Measurements from ENCODE around the gene FLNB.

- TF ChIP-seq JUN (IDR thresholded peaks at IDR 0.05; ENCODE audit: low read depth, low read length) (no peak), CTCF (IDR thresholded peaks at IDR 0.05; ENCODE audit: control extremely low read depth in 1 of 3, insufficient read depth in 1 of 3, low read depth in 1 of 3, low read length in 3 of 3) (no peak), POLR2AphosphoS5 (IDR thresholded peaks at IDR 0.05; ENCODE audit: low read depth, low read length) (no peak), POLR2A (IDR thresholded peaks at IDR 0.05; ENCODE audit: control extremely low read depth in 1 of 2, low read depth in 2 of 2, low read length in 2 of 2) (no peak), TAF1 (IDR thresholded peaks at IDR 0.05; ENCODE audit: low read depth, low read length) (no peak), RFX5 (IDR thresholded peaks at IDR 0.05; ENCODE audit: borderline replicate concordance, low read depth, low read length) (no peak), MAX (IDR thresholded peaks at IDR 0.05) (no peak), YY1 (IDR thresholded peaks at IDR 0.05; ENCODE audit: low read depth, low read length) (no peak), HDAC2 (IDR thresholded peaks at IDR 0.05; ENCODE audit: borderline replicate concordance in 1 of 2, low read depth in 2 of 2, low read length in 2 of 2) (no peak), EZH2 (IDR thresholded peaks at IDR 0.05; ENCODE audit: low read depth, low read length, severe bottlenecking) (no peak), FOSL1 (IDR thresholded peaks at IDR 0.05; ENCODE audit: insufficient read depth, low read depth, low read length) (no peak), ZNF274 (IDR thresholded peaks at IDR 0.05; ENCODE audit: borderline replicate concordance, extremely low read depth, low read length) (no peak)
Measured at GRCh38 chr3:57986261-57986660, 22.0 kb upstream of the FLNB start.
